OCI-M2 (cell line): ENCODE results near the gene ARMC12.

Source experiments
- DNase-seq: peaks from one replicate; lab custom pipeline; 2025; ENCODE audit not compliant: unreplicated experiment; lab: John Stamatoyannopoulos, UW

Gene ARMC12

GRCh38 chr6:35718375-35718736 lies 18.5 kb upstream of the ARMC12 start:
- DNase-seq = no peak

- DNase-seq = no peak
Measured at GRCh38 chr6:35718911-35719381, 17.9 kb upstream of the ARMC12 start.

- DNase-seq = no peak
Measured at GRCh38 chr6:35719404-35719829, 17.4 kb upstream of the ARMC12 start.

- DNase-seq = no peak
Measured at GRCh38 chr6:35719830-35720733, 16.8 kb upstream of the ARMC12 start.

- DNase-seq = no peak
Measured at GRCh38 chr6:35722121-35722761, 14.6 kb upstream of the ARMC12 start.

GRCh38 chr6:35723587-35723986 lies 13.2 kb upstream of the ARMC12 start:
- DNase-seq = no peak

GRCh38 chr6:35724059-35724458 lies 12.8 kb upstream of the ARMC12 start:
- DNase-seq = no peak

GRCh38 chr6:35724471-35724870 lies 12.4 kb upstream of the ARMC12 start:
- no peak for DNase-seq

- no peak for DNase-seq
Measured at GRCh38 chr6:35725081-35725708, 11.6 kb upstream of the ARMC12 start.

GRCh38 chr6:35725721-35726438 lies 11.0 kb upstream of the ARMC12 start:
- no peak for DNase-seq

GRCh38 chr6:35727231-35727934 lies 9.4 kb upstream of the ARMC12 start:
- no peak for DNase-seq

GRCh38 chr6:35727935-35728682 lies 8.7 kb upstream of the ARMC12 start:
- no peak for DNase-seq

- no peak for DNase-seq
Measured at GRCh38 chr6:35728683-35729678, 7.9 kb upstream of the ARMC12 start.

- no peak for DNase-seq
Measured at GRCh38 chr6:35729722-35730121, 7.1 kb upstream of the ARMC12 start.

- no peak for DNase-seq
Measured at GRCh38 chr6:35730745-35731413, 6.0 kb upstream of the ARMC12 start.

- peak; percentile 73 for DNase-seq
Measured at GRCh38 chr6:35731414-35731735, 5.5 kb upstream of the ARMC12 start.

- DNase-seq = no peak
Measured at GRCh38 chr6:35731736-35732532, 4.9 kb upstream of the ARMC12 start.
